ENCODE measurements around the gene GABRG3. TPM values are rescaled to one million over a fixed set of nuclear protein-coding genes. Genes with fewer than 3 reads are reported as not detected.
A peak's percentile ranks its signal among the peaks of the same experiment; 100 is the strongest.

The GABRG3 gene
- total RNA-seq, 4 donors from 2014 or later: not detected

- Histone ChIP-seq H3K9me3 (peaks cover 0 to 4% (median 3%) of the 10 kb centered on the region in 4 donors), H3K27me3 (peaks cover 0 to 12% (median 0%) of the 10 kb centered on the region in 4 donors), H3K4me1 (no peaks in the 10 kb centered on the region), H3K27ac (replicated peaks in 1 of 4) (no peak overlapping the region), H3K4me3 (no peak overlapping the region), H3K36me3 (no peaks in the 10 kb centered on the region)
- TF ChIP-seq POLR2A (IDR thresholded peaks at IDR 0.05; ENCODE audit: low read depth) (no peak), CTCF (IDR thresholded peaks at IDR 0.05) (no peak), POLR2AphosphoS5 (IDR thresholded peaks at IDR 0.05) (no peak), EP300 (IDR thresholded peaks at IDR 0.05) (no peak)
- intact Hi-C loops (cut with DNase I): no loop called here
- 78% methylated on average over 6 of the region's 6 CpGs for WGBS
- no peak for DNase-seq (ENCODE audit: extremely low spot score)
These were observed 48.7 kb downstream of the GABRG3 start for GRCh38 chr15:27019687-27020086.

- H3K27me3 ChIP-seq: peaks cover 0 to 16% (median 0%) of the 10 kb centered on the region in 4 donors
- H3K36me3 ChIP-seq: no peaks in the 10 kb centered on the region
- H3K4me1 ChIP-seq: no peaks in the 10 kb centered on the region
- peak; percentile 55 for DNase-seq (ENCODE audit: extremely low spot score)
- no peak overlapping the region for H3K27ac ChIP-seq (replicated peaks in 1 of 4)
- intact Hi-C loops (cut with DNase I): no loop called here
- 52% methylated on average over 9 of the region's 9 CpGs for WGBS
- no peak overlapping the region for H3K4me3 ChIP-seq
- no peak for TF ChIP-seq POLR2A (IDR thresholded peaks at IDR 0.05; ENCODE audit: low read depth)
- no peak for TF ChIP-seq EP300 (IDR thresholded peaks at IDR 0.05)
- no peak for TF ChIP-seq CTCF (IDR thresholded peaks at IDR 0.05)
- TF ChIP-seq POLR2AphosphoS5 (IDR thresholded peaks at IDR 0.05): no peak
- no peaks in the 10 kb centered on the region for H3K9me3 ChIP-seq
These were observed 54.5 kb downstream of the GABRG3 start for GRCh38 chr15:27025481-27025966.

GRCh38 chr15:27027229-27027628, 56.2 kb downstream of the GABRG3 start:
- intact Hi-C loops (cut with DNase I): no loop called here
- no peak overlapping the region for H3K27ac ChIP-seq (replicated peaks in 1 of 4)
- TF ChIP-seq CTCF (IDR thresholded peaks at IDR 0.05): no peak
- no peak for TF ChIP-seq POLR2AphosphoS5 (IDR thresholded peaks at IDR 0.05)
- no peak for TF ChIP-seq POLR2A (IDR thresholded peaks at IDR 0.05; ENCODE audit: low read depth)
- TF ChIP-seq EP300 (IDR thresholded peaks at IDR 0.05): no peak

GRCh38 chr15:27028858-27029477, 58.0 kb downstream of the GABRG3 start:
- no peaks in the 10 kb centered on the region for H3K4me1 ChIP-seq
- no peak overlapping the region for H3K4me3 ChIP-seq
- peak; percentile 53 for DNase-seq (ENCODE audit: extremely low spot score)
- TF ChIP-seq CTCF (IDR thresholded peaks at IDR 0.05) (no peak), POLR2A (IDR thresholded peaks at IDR 0.05; ENCODE audit: low read depth) (no peak), POLR2AphosphoS5 (IDR thresholded peaks at IDR 0.05) (no peak), EP300 (IDR thresholded peaks at IDR 0.05) (no peak)
- H3K27me3 ChIP-seq: peaks cover 0 to 3% (median 0%) of the 10 kb centered on the region in 4 donors
- 50% methylated on average over 10 of the region's 12 CpGs for WGBS
- intact Hi-C loops (cut with DNase I): no loop called here
- no peaks in the 10 kb centered on the region for H3K36me3 ChIP-seq
- peaks cover 0 to 5% (median 0%) of the 10 kb centered on the region in 4 donors for H3K9me3 ChIP-seq
- no peak overlapping the region for H3K27ac ChIP-seq (replicated peaks in 1 of 4)

More at GRCh38 chr15:27027229-27027628, 56.2 kb downstream of the GABRG3 start:
- Histone ChIP-seq H3K9me3 (peaks cover 0 to 5% (median 0%) of the 10 kb centered on the region in 4 donors), H3K36me3 (no peaks in the 10 kb centered on the region), H3K4me1 (no peaks in the 10 kb centered on the region), H3K4me3 (no peak overlapping the region), H3K27me3 (peaks cover 0 to 13% (median 0%) of the 10 kb centered on the region in 4 donors)
- WGBS: 65% methylated on average over 6 of the region's 6 CpGs
- DNase-seq (ENCODE audit: extremely low spot score): peak; percentile 53
